Glutamatergic neuron (in vitro differentiated cells): ENCODE results near the gene RPS3. TPM values are rescaled to one million over a fixed set of nuclear protein-coding genes. Genes with fewer than 3 reads are reported as not detected.

Experiments used
- DNase-seq: peaks from one replicate; pipeline ENCODE4 v3.0.0; 2022
- H3K27ac Mint-ChIP-seq: one replicate; pipeline ENCODE4 v1.8.0; 2020; ENCODE audit warnings: mild to moderate bottlenecking, mixed read lengths, inconsistent platforms; ENCODE audit not compliant: unreplicated experiment
- H3K27me3 Mint-ChIP-seq: one replicate; pipeline ENCODE4 v1.8.0; 2020; ENCODE audit warnings: mild to moderate bottlenecking, moderate library complexity, mixed read lengths, inconsistent platforms; ENCODE audit not compliant: unreplicated experiment
- H3K36me3 Mint-ChIP-seq: one replicate; pipeline ENCODE4 v1.8.0; 2020; ENCODE audit warnings: mild to moderate bottlenecking, mixed read lengths, inconsistent platforms; ENCODE audit not compliant: unreplicated experiment
- H3K4me1 Mint-ChIP-seq: one replicate; pipeline ENCODE4 v1.8.0; 2020; ENCODE audit warnings: mild to moderate bottlenecking, low read depth, mixed read lengths, inconsistent platforms; ENCODE audit not compliant: unreplicated experiment
- H3K4me3 Mint-ChIP-seq: one replicate; pipeline ENCODE4 v1.8.0; 2020; ENCODE audit warnings: mild to moderate bottlenecking, mixed read lengths, inconsistent platforms; ENCODE audit not compliant: unreplicated experiment
- H3K9me3 Mint-ChIP-seq: one replicate; pipeline ENCODE4 v1.8.0; 2020; ENCODE audit warnings: mild to moderate bottlenecking, moderate library complexity, mixed read lengths, inconsistent platforms; ENCODE audit not compliant: unreplicated experiment
- CTCF ChIP-seq: fragments of 200-600 bp; sonication (generic); IDR thresholded peaks from one replicate; pipeline ENCODE4 v1.5.0; 2021; ENCODE audit not compliant: partially characterized antibody, unreplicated experiment
- total RNA-seq: library from RNA; stranded (reverse); fragmentation: NEBNext Ultra II Directional; extraction: Animal tissue kit (Norgen Biotek cat#: 25700); gene quantifications from one replicate; pipeline ENCODE4 v1.2.1, GENCODE V29; 2021; ENCODE audit not compliant: unreplicated experiment

Gene RPS3
- total RNA-seq, 1 donor from 2014 or later = 1,391 TPM

GRCh38 chr11:75422248-75423231 is 23.2 kb downstream of the RPS3 start:
- no peak for DNase-seq
- peaks cover 37% of the 10 kb centered on the region for H3K4me1 Mint-ChIP-seq
- H3K9me3 Mint-ChIP-seq = peaks cover 12% of the 10 kb centered on the region
- TF ChIP-seq CTCF = no peak
- H3K36me3 Mint-ChIP-seq = no peaks in the 10 kb centered on the region
- H3K27ac Mint-ChIP-seq = peak overlapping the region; percentile 96
- H3K4me3 Mint-ChIP-seq = peak overlapping the region; percentile 52
- peaks cover 20% of the 10 kb centered on the region for H3K27me3 Mint-ChIP-seq

DNA sequence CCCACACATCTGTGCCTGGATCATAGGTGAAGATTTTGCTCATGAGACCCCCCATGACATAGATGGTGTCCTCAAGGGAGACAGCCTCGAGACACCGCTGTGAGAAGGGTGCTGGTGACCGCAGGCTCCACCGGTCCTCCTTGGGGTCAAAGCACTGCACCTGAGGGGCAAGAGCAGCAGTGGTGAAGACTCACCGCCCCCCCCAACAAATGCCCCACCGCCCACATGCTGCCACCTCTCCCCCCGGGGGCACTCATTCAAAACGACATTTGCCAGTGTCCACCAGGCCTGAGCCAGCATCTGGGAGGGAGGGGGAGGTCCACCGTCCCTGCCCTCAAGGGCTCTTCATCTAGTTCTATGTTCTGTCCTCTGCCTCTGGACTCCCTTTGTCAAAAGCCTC is 24.4 kb downstream of the RPS3 start:
- peak overlapping the region; percentile 33 for H3K27ac Mint-ChIP-seq
- H3K4me1 Mint-ChIP-seq = peaks cover 37% of the 10 kb centered on the region
- no peak for TF ChIP-seq CTCF
- peaks cover under 1% of the 10 kb centered on the region for H3K36me3 Mint-ChIP-seq
- peaks cover 13% of the 10 kb centered on the region for H3K9me3 Mint-ChIP-seq
- H3K4me3 Mint-ChIP-seq = no peak overlapping the region
- no peak for DNase-seq
- H3K27me3 Mint-ChIP-seq = peaks cover 20% of the 10 kb centered on the region

- DNase-seq = no peak
- H3K27me3 Mint-ChIP-seq = peaks cover 27% of the 10 kb centered on the region
- H3K4me3 Mint-ChIP-seq = peak overlapping the region; percentile 59
- H3K4me1 Mint-ChIP-seq = peaks cover 39% of the 10 kb centered on the region
- H3K9me3 Mint-ChIP-seq = peaks cover 20% of the 10 kb centered on the region
- peak overlapping the region; percentile 29 for H3K27ac Mint-ChIP-seq
- no peak for TF ChIP-seq CTCF
- H3K36me3 Mint-ChIP-seq = peaks cover 8% of the 10 kb centered on the region
Observed at GRCh38 chr11:75424396-75424795, 25.1 kb downstream of the RPS3 start.

DNA sequence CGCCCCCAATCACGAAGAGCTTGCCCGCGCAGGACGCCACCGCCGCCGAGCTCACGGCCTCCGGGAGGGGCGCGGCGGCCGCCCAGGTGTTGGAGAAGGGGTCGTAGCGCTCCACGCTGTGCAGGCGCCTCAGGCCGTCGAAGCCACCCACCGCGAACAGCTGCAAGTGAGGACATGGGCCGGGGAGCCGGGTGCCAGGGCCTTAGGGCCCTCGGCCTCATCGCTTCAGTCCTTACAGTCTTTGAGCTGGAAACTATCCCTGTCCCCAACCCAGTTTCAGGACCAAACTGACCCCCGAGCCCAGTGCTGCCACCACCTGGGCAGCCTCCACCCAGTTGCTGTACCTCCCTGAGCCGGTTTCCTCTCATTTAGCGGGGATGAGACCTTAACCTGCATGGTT is 26.1 kb downstream of the RPS3 start:
- no peak overlapping the region for H3K27ac Mint-ChIP-seq
- H3K27me3 Mint-ChIP-seq = peaks cover 27% of the 10 kb centered on the region
- peaks cover 35% of the 10 kb centered on the region for H3K4me1 Mint-ChIP-seq
- no peak for TF ChIP-seq CTCF
- peaks cover 9% of the 10 kb centered on the region for H3K36me3 Mint-ChIP-seq
- H3K4me3 Mint-ChIP-seq = no peak overlapping the region
- H3K9me3 Mint-ChIP-seq = peaks cover 21% of the 10 kb centered on the region
- no peak for DNase-seq

DNA sequence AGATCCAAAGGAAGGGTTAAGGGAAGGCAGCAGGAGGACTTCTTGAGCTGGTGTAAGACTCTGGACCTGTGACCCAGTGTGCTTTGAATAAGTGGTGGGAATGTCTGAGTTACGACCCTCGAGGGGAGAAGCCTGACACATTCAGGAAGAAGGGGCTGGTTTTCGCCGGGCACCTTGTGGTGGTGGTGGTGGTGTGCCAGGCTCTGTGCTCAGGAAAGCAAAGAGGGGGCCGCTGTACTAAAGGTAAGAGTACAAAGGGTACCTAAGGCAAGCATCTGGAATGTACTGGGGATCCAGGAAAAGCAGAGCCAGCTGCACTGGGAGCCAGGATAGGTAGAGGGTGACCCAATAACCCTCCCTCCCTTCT is 27.4 kb downstream of the RPS3 start:
- Mint-ChIP-seq H3K27me3 (peaks cover 26% of the 10 kb centered on the region), H3K4me1 (peaks cover 30% of the 10 kb centered on the region), H3K9me3 (peaks cover 14% of the 10 kb centered on the region), H3K27ac (no peak overlapping the region), H3K36me3 (peaks cover 16% of the 10 kb centered on the region), H3K4me3 (no peak overlapping the region)
- no peak for DNase-seq
- no peak for TF ChIP-seq CTCF
